ENCODE measurements around the gene SPRR2E.

- TF ChIP-seq POLR2A (IDR thresholded peaks at IDR 0.05; ENCODE audit: low read length) (no peak), GATA1 (IDR thresholded peaks at IDR 0.05; ENCODE audit: low read depth, low read length) (no peak)
Observed at GRCh38 chr1:153100245-153100644, 5.9 kb upstream of the SPRR2E start.
